ENCODE measurements around the gene SLBP.

Gene SLBP

GRCh38 chr4:1712216-1713002 lies at the start of gene SLBP:
Gene SLBP, minus strand, starts transcription at chr4:1712319. Its CDS starts 131 bp downstream, at chr4:1712188.
- DNase-seq (ENCODE audit: low spot score): peak; percentile 100

DNA sequence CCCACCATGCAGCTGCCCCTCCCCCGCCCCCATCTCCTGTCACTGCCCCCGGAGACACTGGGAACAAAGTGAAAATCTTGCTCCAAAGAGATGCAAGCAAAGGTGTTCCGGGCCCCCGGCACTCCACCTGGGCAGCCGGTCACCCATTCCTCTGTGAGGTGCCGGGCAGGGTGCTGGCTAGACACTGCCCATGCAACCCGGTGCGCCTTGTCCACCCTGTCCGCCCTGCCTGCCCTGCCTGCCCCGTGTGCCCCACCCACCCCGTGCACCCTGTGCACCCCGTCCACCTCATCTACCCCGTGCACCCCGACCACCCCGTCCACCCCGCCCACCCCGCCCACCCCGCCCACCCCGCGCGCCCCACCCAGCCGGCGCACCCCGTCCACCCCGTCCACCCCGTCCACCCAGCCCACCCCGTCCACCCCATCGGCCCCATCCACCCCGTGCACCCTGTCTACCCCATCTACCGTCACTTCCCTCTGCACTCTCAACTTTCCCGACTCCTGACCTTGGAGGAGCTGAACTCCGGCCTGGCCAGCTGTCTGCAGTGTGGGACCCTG lies 49.1 kb upstream of the SLBP start:
- no peak for DNase-seq (ENCODE audit: low spot score)

DNA sequence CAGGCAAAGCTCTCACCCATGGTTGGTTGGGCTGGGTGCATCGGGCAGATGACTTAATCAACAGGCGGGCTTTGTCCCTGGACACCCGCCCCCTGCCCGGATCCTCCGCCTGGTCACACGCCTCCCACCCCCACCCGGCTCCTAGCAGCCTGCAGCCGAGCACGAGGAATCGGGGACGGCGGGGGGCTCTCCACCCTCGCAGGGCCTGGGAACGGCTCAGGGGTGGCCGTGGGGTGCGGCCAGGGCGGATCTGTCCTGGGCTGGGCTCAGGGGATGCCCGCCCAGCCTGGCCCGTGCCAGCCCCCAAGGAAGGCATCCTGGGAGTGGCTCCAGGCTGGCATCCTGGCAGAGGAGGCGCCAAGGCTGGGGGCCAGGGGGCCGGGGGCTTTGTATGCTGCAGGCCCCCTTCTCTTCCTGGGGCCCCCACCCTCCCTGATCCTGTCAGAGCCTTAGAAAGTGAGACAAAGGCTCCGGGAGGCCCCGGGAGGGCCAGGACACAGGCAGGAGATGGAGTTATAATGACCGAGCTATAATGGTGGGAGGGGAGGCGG lies 48.5 kb upstream of the SLBP start:
- no peak for DNase-seq (ENCODE audit: low spot score)

- DNase-seq (ENCODE audit: low spot score): no peak
Observed at GRCh38 chr4:1759818-1760223, 47.7 kb upstream of the SLBP start.

- DNase-seq (ENCODE audit: low spot score): no peak
Observed at GRCh38 chr4:1759170-1759817, 47.2 kb upstream of the SLBP start.

GRCh38 chr4:1758306-1759121 lies 46.4 kb upstream of the SLBP start:
- DNase-seq (ENCODE audit: low spot score): no peak

DNA sequence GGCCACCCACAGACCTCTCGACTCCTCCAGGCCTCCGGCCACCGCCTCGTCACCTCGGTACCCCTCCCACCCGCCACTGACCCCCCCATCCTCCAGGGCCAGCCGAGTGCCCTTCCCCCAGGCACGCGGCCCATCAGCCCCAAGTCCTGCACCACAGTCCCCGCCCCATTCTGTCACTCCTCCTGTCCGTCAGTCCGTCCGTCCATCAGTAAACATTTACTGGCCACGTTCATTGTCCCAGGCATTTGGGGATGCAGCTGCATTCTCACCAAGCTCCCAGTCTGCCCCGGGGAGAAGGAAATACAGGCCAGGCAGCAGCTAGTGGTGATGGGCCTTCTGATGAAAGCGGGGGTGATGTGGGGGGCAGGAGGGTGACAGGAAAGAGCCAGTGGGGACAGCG lies 45.7 kb upstream of the SLBP start:
- no peak for DNase-seq (ENCODE audit: low spot score)

- no peak for DNase-seq (ENCODE audit: low spot score)
Observed at GRCh38 chr4:1756893-1757779, 45.0 kb upstream of the SLBP start.

DNA sequence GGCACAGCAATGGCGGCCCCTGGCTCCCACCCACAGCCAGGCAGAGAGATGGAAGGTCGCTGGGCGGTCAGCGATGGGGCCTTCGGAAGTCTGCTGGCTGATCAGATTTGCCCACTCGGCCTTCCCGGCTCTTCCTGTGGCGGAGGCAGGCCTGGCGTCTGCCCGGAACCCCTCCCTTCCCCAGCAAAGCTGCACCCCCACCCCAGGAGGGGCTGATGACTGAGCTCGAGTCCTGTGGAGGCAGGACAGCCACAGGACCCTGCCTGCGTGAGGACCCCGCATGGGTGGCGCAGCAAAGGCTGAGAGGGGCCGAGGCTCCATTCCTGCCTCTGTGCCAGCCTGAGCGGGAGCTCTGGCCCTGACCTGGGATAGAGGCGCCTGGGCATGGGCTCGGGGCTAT lies 44.0 kb upstream of the SLBP start:
- DNase-seq (ENCODE audit: low spot score): no peak

GRCh38 chr4:1755297-1755696 lies 43.2 kb upstream of the SLBP start:
- DNase-seq (ENCODE audit: low spot score): no peak

- DNase-seq (ENCODE audit: low spot score): no peak
Observed at GRCh38 chr4:1754336-1754735, 42.2 kb upstream of the SLBP start.

GRCh38 chr4:1753697-1754311 lies 41.7 kb upstream of the SLBP start:
- no peak for DNase-seq (ENCODE audit: low spot score)

GRCh38 chr4:1753294-1753696 lies 41.2 kb upstream of the SLBP start:
- no peak for DNase-seq (ENCODE audit: low spot score)

DNA sequence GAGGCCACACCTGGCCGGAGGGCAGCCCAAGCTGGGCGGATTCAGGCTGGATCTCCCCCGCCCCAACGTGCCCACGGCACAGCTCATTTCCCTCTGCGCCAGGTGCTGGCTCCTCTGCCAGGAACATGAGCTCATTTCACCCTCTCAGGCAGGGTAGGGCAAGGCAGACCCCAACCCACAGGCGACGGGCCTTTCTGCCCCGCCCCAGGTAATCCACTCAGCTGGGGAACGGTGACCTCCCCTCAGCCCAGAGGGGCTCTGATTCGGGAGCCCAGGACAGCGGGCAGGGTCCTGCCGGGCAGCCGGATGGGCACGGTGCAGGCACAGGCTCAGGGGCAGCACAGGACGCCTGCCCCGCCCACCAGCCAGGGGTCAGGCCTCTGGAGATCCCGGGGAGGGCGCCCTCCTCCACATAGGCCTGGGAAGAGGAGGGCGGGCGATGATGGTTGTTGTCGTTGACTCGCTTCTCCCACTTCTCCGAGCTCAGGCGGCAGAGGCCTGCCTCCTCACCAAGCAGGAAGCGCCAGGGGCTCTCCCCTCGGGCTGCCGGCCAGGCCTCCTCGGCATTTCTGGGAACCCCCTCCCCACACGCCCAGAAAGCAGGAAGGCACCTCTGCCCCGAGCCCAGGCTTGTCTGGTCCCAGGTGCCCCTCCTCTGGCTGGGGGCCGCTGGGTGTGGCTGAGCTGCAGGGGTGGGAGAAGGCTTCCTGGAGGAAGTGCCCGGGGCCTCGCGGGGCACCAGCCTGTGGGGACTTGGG lies 40.3 kb upstream of the SLBP start:
- DNase-seq (ENCODE audit: low spot score): peak; percentile 27

DNA sequence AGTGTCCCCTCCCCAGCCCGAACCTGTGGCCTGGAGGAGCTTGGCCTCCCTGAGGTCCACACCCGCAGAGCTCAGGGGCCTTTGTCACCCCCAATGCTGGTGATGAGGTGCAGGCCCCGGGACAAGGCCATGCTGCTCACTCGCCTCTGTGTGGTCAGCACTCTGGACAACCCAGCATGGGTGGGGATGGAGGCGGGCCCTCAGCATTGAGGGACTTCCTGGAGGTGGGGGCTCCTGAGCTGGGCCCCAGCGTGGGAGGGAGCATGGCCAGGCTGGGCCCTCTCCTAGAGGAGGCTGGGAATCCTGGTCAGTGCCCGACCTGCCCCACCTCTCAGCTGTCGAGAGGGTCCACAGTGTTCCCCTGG lies 39.8 kb upstream of the SLBP start:
- no peak for DNase-seq (ENCODE audit: low spot score)

- DNase-seq (ENCODE audit: low spot score): no peak
Observed at GRCh38 chr4:1751155-1751918, 39.2 kb upstream of the SLBP start.

DNA sequence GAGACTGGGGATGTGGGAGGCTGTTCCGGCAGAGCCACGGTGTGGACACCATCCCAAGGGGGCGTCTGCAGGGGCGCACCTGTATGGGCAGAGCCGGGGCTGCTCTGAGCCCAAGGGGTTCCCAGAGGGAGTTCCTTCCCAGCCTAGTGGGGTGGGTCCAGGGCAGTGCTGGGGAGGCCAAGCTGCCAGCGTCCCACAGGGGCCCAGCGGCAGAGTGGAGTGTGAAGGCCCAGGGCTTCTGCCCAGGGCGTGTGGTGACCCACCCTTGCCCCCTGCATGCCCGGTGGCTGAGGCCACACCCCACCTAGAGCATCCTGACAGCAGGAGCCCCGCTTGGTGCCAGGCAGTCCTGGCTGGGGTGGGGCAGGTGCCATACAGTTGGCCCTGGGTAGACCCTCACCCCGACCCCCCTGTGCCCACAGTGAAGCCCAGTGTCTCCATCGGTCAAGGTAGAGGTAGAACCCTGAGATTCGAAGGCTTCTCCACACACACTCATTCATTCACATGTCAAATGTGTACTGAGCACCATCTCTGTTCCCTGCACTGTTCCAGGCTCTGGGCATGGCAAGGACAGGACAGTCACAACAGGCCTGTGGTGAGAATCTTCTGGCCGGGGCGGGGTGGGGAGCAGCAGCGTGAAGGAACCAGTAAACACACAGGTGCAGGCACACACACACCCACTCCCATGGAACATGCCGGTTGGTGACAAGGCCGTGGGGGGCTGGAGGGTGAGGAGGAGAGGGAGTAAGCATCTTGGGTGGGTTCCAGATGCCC lies 38.4 kb upstream of the SLBP start:
- no peak for DNase-seq (ENCODE audit: low spot score)

GRCh38 chr4:1749826-1750225 lies 37.7 kb upstream of the SLBP start:
- no peak for DNase-seq (ENCODE audit: low spot score)

- DNase-seq (ENCODE audit: low spot score): no peak
Observed at GRCh38 chr4:1749370-1749769, 37.3 kb upstream of the SLBP start.

Measured in activated CD4-positive, alpha-beta T cell treated with anti-CD3 and anti-CD28 coated beads, Interleukin-2, Interleukin-4, amounts not matched to agents 100 ng/mL and 50 ng/mL, durations not matched to agents 16 hours and 8 hours (primary cell).